Stimulated activated CD8-positive, alpha-beta memory T cell treated with anti-CD3 and anti-CD28 coated beads, Interleukin-12 subunit alpha, Interleukin-12 subunit beta, amount 100 ng/mL, for 4 hours (primary cell): ENCODE data around the gene DNAH11.
"Not testable (repeated sequence)": the region's sequence is repeated elsewhere in the genome, so short reads cannot be mapped to it uniquely, and the experiment has no call there.

Experiments used
- DNase-seq: peaks from one replicate; pipeline ENCODE4 v3.0.0-alpha.2; 2020; ENCODE audit warnings: low read depth

DNAH11 gene

GRCh38 chr7:21771906-21772610, 229.2 kb downstream of the DNAH11 start:
- DNase-seq = no peak

GRCh38 chr7:21773326-21773725, 230.5 kb downstream of the DNAH11 start:
- DNase-seq = no peak

GRCh38 chr7:21777921-21778320, 235.1 kb downstream of the DNAH11 start:
- no peak for DNase-seq

GRCh38 chr7:21778953-21779352, 236.1 kb downstream of the DNAH11 start:
- DNase-seq = no peak

GRCh38 chr7:21782996-21783395, 240.2 kb downstream of the DNAH11 start:
- no peak for DNase-seq

- DNase-seq = no peak
These were observed 242.2 kb downstream of the DNAH11 start for GRCh38 chr7:21784989-21785388.

- DNase-seq = no peak
These were observed 263.0 kb downstream of the DNAH11 start for GRCh38 chr7:21805791-21806190.

GRCh38 chr7:21806388-21806787, 263.5 kb downstream of the DNAH11 start:
- no peak for DNase-seq

- DNase-seq = no peak
These were observed 276.2 kb downstream of the DNAH11 start for GRCh38 chr7:21819048-21819447.

GRCh38 chr7:21828841-21829240, 286.0 kb downstream of the DNAH11 start:
- DNase-seq = no peak

- DNase-seq = no peak
These were observed 286.9 kb downstream of the DNAH11 start for GRCh38 chr7:21829731-21830130.

GRCh38 chr7:21844742-21845141, 301.9 kb downstream of the DNAH11 start:
- DNase-seq = no peak

- no peak for DNase-seq
These were observed 307.9 kb downstream of the DNAH11 start for GRCh38 chr7:21850531-21851285.

- DNase-seq = no peak
These were observed 308.7 kb downstream of the DNAH11 start for GRCh38 chr7:21851559-21851967.

- DNase-seq = not testable (repeated sequence)
These were observed 322.9 kb downstream of the DNAH11 start for GRCh38 chr7:21865631-21866204.

- no peak for DNase-seq
These were observed 323.9 kb downstream of the DNAH11 start for GRCh38 chr7:21866731-21867130.

- DNase-seq = no peak
These were observed 324.4 kb downstream of the DNAH11 start for GRCh38 chr7:21867226-21867625.

- DNase-seq = no peak
These were observed 325.2 kb downstream of the DNAH11 start for GRCh38 chr7:21867816-21868575.

- no peak for DNase-seq
These were observed 325.7 kb downstream of the DNAH11 start for GRCh38 chr7:21868576-21868850.

GRCh38 chr7:21869785-21870402, 327.1 kb downstream of the DNAH11 start:
- no peak for DNase-seq

- DNase-seq = no peak
These were observed 340.2 kb downstream of the DNAH11 start for GRCh38 chr7:21883069-21883468.

- DNase-seq = not testable (repeated sequence)
These were observed 340.7 kb downstream of the DNAH11 start for GRCh38 chr7:21883501-21883900.
